Peyer's patch (tissue), 4 donors: ENCODE results near the gene TPSD1. TPM values are rescaled to one million over a fixed set of nuclear protein-coding genes. Genes with fewer than 3 reads are reported as not detected.

Source experiments
- DNase-seq, 3 donors: peaks; one replicate each; pipeline ENCODE4 v3.0.0-alpha.2; 2017 to 2019
- H3K27ac ChIP-seq, 4 donors: fragments of 200-600 bp; sonication (generic); one replicate each; pipeline ENCODE4 v1.5.1; 2016 to 2019
- H3K27me3 ChIP-seq, 2 donors: fragments of 200-600 bp; sonication (generic); one replicate each; pipeline ENCODE4 v1.5.1; 2019
- H3K36me3 ChIP-seq, 3 donors: fragments of 200-600 bp; sonication (generic); one replicate each; pipeline ENCODE4 v1.5.1; 2016 to 2019
- H3K4me1 ChIP-seq, 4 donors: fragments of 200-600 bp; sonication (generic); one replicate each; pipeline ENCODE4 v1.5.1; 2016 to 2019
- H3K4me3 ChIP-seq, 4 donors: fragments of 200-600 bp; sonication (generic); 1 replicate in 3 of 4; 2 replicates in 1 of 4; pipeline ENCODE4 v1.5.1; 2016 to 2019; ENCODE audit warnings: mild to moderate bottlenecking in 1 of 4
- H3K9me3 ChIP-seq, 4 donors: fragments of 200-600 bp; sonication (generic); one replicate each; pipeline ENCODE4 v1.5.1; 2016 to 2019; ENCODE audit warnings: mild to moderate bottlenecking in 1 of 4
- POLR2A ChIP-seq, 2 donors: fragments of 450-650 bp; IDR thresholded peaks; one replicate each; pipeline ENCODE4 v1.5.1; 2017; ENCODE audit warnings: antibody characterized with exemption in 2 of 2, mild to moderate bottlenecking in 2 of 2, moderate library complexity in 2 of 2
- total RNA-seq, 4 donors: library from RNA; depleted of rRNA; stranded (reverse); fragments of >200 nt; gene quantifications; one replicate each; pipeline ENCODE4 v1.1.0, GENCODE V29; 2016
- TF ChIP-seq, protein P1 (sequence below), 6 experiments: fragments of 450-650 bp in 4 of 6; fragments of 200-600 bp in 2 of 6; sonication (generic) in 1 of 6; IDR thresholded peaks; one replicate each; pipeline ENCODE4 v1.5.1; 2017 to 2019; ENCODE audit warnings: antibody characterized with exemption in 6 of 6, mild to moderate bottlenecking in 3 of 6, moderate library complexity in 1 of 6

The TPSD1 gene
- total RNA-seq, 4 donors from 2014 or later: 10.3 to 61.1 (median 24.1) TPM; not detected in 1

- no peaks in the 10 kb centered on the region for H3K4me1 ChIP-seq
- no peaks in the 10 kb centered on the region for H3K27me3 ChIP-seq
- no peaks in the 10 kb centered on the region for H3K9me3 ChIP-seq
- TF ChIP-seq, protein P1, sequence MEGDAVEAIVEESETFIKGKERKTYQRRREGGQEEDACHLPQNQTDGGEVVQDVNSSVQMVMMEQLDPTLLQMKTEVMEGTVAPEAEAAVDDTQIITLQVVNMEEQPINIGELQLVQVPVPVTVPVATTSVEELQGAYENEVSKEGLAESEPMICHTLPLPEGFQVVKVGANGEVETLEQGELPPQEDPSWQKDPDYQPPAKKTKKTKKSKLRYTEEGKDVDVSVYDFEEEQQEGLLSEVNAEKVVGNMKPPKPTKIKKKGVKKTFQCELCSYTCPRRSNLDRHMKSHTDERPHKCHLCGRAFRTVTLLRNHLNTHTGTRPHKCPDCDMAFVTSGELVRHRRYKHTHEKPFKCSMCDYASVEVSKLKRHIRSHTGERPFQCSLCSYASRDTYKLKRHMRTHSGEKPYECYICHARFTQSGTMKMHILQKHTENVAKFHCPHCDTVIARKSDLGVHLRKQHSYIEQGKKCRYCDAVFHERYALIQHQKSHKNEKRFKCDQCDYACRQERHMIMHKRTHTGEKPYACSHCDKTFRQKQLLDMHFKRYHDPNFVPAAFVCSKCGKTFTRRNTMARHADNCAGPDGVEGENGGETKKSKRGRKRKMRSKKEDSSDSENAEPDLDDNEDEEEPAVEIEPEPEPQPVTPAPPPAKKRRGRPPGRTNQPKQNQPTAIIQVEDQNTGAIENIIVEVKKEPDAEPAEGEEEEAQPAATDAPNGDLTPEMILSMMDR (IDR thresholded peaks at IDR 0.05): no peak
- TF ChIP-seq POLR2A (IDR thresholded peaks at IDR 0.05): no peak
- DNase-seq: no peak
- H3K27ac ChIP-seq: no peak overlapping the region
- no peak overlapping the region for H3K4me3 ChIP-seq
- H3K36me3 ChIP-seq: peaks cover 0 to 41% (median 0%) of the 10 kb centered on the region in 3 donors
These were observed 40.1 kb upstream of the TPSD1 start for GRCh38 chr16:1215574-1216295.

GRCh38 chr16:1216296-1216619 is 39.6 kb upstream of the TPSD1 start:
- DNase-seq: no peak

GRCh38 chr16:1216681-1217400 is 39.0 kb upstream of the TPSD1 start:
- Histone ChIP-seq H3K4me1 (no peaks in the 10 kb centered on the region), H3K27ac (no peak overlapping the region), H3K36me3 (peaks cover 0 to 35% (median 0%) of the 10 kb centered on the region in 3 donors), H3K27me3 (no peaks in the 10 kb centered on the region), H3K4me3 (no peak overlapping the region), H3K9me3 (no peaks in the 10 kb centered on the region)
- TF ChIP-seq, protein P1 (IDR thresholded peaks at IDR 0.05): no peak
- TF ChIP-seq POLR2A (IDR thresholded peaks at IDR 0.05): no peak
- DNase-seq: no peak

More at GRCh38 chr16:1216296-1216619, 39.6 kb upstream of the TPSD1 start:
- TF ChIP-seq POLR2A (IDR thresholded peaks at IDR 0.05): no peak
- TF ChIP-seq, protein P1 (IDR thresholded peaks at IDR 0.05): no peak
- H3K4me3 ChIP-seq: no peak overlapping the region
- no peaks in the 10 kb centered on the region for H3K9me3 ChIP-seq
- H3K36me3 ChIP-seq: peaks cover 0 to 38% (median 0%) of the 10 kb centered on the region in 3 donors
- H3K4me1 ChIP-seq: no peaks in the 10 kb centered on the region
- no peaks in the 10 kb centered on the region for H3K27me3 ChIP-seq
- no peak overlapping the region for H3K27ac ChIP-seq

- H3K27ac ChIP-seq: no peak overlapping the region
- no peaks in the 10 kb centered on the region for H3K9me3 ChIP-seq
- H3K4me3 ChIP-seq: no peak overlapping the region
- no peak for DNase-seq
- peaks cover 0 to 29% (median 0%) of the 10 kb centered on the region in 3 donors for H3K36me3 ChIP-seq
- H3K27me3 ChIP-seq: no peaks in the 10 kb centered on the region
- H3K4me1 ChIP-seq: no peaks in the 10 kb centered on the region
- TF ChIP-seq, protein P1 (IDR thresholded peaks at IDR 0.05): no peak
- no peak for TF ChIP-seq POLR2A (IDR thresholded peaks at IDR 0.05)
These were observed 38.3 kb upstream of the TPSD1 start for GRCh38 chr16:1217526-1217925.

DNA sequence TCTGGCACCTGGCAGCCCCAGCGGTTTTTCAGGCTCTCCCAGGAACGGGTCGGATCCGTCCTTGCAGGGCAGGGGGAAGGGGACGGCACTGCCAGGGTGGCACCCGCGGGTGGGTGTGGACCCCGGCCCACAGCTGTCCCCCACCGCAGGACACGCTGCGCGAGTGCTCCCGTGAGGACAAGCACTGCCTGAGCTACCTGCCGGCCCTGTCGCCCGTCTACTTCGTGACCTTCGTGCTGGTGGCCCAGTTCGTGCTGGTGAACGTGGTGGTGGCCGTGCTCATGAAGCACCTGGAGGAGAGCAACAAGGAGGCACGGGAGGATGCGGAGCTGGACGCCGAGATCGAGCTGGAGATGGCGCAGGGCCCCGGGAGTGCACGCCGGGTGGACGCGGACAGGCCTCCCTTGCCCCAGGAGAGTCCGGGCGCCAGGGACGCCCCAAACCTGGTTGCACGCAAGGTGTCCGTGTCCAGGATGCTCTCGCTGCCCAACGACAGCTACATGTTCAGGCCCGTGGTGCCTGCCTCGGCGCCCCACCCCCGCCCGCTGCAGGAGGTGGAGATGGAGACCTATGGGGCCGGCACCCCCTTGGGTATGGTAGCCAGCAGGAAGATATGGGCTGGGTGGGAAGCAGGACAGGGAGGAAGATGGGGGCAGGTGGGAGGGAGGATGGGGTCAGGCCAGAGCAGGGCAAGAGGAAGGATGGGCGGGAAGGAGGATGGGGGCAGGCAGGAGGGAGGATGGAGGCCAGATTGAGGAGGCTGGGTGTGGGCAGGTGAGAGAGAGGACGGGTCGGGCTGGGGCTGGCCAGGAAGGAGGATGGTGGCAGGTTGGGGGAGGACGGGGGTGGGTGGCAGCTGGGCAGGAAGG is 37.6 kb upstream of the TPSD1 start:
- Histone ChIP-seq H3K36me3 (peaks cover 0 to 29% (median 0%) of the 10 kb centered on the region in 3 donors), H3K4me3 (no peak overlapping the region), H3K27me3 (no peaks in the 10 kb centered on the region), H3K9me3 (no peaks in the 10 kb centered on the region), H3K4me1 (no peaks in the 10 kb centered on the region), H3K27ac (no peak overlapping the region)
- TF ChIP-seq POLR2A (IDR thresholded peaks at IDR 0.05): no peak
- TF ChIP-seq, protein P1 (IDR thresholded peaks at IDR 0.05): no peak
- DNase-seq: no peak
